Activated CD4-positive, alpha-beta T cell treated with anti-CD3 and anti-CD28 coated beads for 24 hours (primary cell): ENCODE data around the gene SHC3.

Experiments used
- DNase-seq, 2 donors: peaks; one replicate each; pipeline ENCODE4 v3.0.0-alpha.2; 2020; ENCODE audit warnings: low read depth in 2 of 2

Gene SHC3

DNA sequence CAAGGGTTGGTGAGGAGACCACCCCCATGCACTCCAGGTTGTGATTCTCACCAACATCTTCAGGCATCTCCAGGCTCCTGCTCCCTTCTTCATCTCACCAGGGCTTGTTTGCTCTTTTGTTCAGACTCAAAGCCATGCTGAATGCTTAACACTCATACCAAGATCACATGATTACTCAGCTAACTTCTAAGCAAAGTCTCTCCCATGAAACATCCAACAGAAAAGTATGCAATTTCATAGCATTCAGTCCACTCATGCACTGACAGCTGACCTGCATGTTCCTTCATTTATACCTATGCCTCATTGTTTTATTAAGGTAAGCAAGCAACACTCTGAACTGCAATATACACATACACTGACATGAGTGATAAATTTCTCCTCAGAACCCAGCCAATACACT is 69.0 kb downstream of the SHC3 start:
- DNase-seq = no peak

- no peak for DNase-seq
Observed at GRCh38 chr9:89107406-89107805, 71.2 kb downstream of the SHC3 start.

GRCh38 chr9:89106224-89106851 is 72.3 kb downstream of the SHC3 start:
- no peak for DNase-seq

- DNase-seq = no peak
Observed at GRCh38 chr9:89104821-89105220, 73.8 kb downstream of the SHC3 start.

DNA sequence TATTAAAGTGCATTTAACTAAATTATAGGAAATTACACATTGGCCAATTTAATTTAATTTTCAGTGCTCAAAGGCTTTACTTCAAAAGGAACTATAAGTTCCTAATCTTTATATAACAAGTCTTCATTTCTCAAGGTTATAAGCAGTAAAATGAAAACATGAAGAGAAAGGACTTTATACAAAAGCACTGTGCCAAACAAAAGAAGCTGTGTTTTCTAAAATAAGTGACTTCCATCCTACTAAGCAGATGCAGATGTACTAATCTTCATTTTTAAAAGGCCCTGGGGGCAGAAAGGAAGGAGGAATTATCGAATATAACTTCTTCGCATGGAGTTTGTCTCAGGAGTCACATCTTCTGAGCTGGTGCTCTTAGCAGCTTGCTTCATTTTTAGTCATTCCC is 81.4 kb downstream of the SHC3 start:
- no peak for DNase-seq

DNA sequence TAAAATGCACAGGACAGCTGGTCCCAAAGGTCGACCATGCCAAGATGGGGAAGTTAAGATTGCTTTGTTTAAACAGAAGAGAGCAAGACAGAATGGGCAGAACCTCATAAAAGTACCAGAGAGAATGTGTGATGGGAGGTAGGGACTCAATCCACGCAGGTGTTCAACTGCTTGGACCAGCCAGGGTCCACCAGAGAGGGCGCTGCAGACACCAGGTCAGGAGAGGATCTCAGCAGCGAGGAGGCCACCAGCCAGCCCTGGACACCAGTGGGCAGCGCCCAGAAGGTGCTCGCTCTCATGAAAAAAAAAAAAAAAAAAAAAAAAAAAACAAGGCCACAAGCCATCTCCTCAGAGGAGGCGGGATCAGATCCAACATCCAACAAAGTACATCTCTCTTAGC is 81.8 kb downstream of the SHC3 start:
- no peak for DNase-seq

DNA sequence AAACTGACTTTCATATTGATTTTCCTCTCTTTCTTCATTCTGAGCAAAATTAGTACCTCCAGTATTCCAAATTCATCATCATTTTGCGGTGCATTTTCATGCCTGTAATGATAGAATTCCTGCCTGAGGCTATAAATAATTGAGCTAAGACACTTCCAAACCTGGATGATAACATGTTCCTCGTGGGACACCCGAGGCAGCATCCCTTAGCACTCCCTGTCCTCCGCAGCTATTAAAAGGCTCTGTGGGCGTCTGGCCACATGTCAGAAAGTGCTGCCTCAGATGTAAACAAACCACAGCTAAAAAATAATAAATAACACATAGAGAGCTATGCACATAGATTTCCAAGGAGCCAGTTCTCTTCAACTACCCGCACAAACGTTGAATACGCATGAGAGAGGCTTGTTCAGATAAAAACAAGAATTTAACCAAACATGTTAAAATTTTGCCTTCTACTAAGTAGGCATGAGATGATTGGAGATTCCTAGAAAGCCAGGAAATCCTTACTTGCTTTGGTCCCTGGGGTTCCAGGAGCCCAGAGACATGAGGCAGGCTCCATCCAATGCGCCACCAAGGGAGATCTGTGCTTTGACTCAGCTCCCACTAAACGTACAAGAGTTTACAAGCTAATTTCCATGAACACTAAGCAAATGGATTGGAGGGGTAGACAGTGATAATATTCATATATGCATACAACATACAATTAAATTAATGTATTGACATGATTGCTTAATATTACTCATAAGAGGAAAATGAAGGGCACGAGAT is 82.7 kb downstream of the SHC3 start:
- no peak for DNase-seq

DNA sequence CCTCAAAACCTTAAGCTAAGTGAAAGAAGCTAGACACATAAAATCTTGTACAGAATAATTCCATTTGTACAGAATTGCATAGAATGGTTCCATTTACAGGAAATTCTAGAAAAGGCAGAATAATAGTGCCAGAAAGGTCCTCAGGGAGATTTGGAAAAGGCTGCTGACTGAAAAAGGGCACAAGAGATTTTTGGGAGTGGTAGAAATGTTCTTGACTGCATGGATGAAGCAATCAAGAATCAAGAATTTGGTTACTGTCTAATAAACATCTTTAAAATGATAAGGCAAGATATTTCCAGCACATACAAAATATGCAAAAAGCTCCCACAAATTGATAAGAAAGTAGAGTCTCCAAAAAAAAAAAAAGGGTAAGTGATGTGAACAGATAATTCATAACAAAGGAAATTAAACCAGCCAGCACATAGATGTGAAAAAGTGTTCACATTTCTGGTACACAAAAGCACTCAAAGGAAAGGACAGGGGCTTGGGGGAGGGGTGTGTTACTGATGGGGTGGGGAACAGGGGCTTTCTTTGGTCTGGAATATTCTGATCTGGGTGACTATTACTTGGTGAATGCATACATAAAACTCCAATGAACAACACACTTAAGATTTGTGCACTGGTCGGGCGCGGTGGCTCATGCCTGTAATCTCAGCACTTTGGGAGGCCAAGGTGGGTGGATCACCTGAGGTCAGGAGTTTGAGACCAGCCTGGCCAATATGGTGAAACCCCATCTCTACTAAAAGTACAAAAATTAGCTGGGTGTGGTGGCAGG is 85.2 kb downstream of the SHC3 start:
- DNase-seq = no peak

GRCh38 chr9:89089176-89089575 is 89.4 kb downstream of the SHC3 start:
- DNase-seq = no peak

DNA sequence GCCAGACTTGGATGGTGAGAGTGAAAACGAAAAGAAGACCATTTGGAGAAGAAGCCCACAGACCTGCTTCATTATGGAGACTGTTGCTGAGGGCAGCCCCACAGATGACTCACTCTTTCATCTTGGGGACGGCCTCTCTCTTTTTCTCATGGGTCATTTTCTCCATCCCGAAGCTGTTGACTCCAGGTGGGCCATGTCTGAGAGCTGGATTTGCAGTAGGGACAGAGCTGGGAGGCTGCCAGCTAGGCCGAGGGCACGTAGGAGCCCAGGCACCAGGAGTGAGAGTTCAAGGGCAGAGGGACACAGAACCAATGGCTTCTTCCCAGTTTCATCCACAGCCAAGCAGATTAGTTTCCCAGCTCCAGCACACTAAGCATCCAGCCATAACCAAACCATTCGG is 95.0 kb downstream of the SHC3 start:
- DNase-seq = no peak

- no peak for DNase-seq
Observed at GRCh38 chr9:89080193-89080592, 98.4 kb downstream of the SHC3 start.

GRCh38 chr9:89079391-89079790 is 99.2 kb downstream of the SHC3 start:
- no peak for DNase-seq

GRCh38 chr9:89078860-89079259 is 99.8 kb downstream of the SHC3 start:
- DNase-seq = no peak

GRCh38 chr9:89078421-89078820 is 100.2 kb downstream of the SHC3 start:
- DNase-seq = no peak

DNA sequence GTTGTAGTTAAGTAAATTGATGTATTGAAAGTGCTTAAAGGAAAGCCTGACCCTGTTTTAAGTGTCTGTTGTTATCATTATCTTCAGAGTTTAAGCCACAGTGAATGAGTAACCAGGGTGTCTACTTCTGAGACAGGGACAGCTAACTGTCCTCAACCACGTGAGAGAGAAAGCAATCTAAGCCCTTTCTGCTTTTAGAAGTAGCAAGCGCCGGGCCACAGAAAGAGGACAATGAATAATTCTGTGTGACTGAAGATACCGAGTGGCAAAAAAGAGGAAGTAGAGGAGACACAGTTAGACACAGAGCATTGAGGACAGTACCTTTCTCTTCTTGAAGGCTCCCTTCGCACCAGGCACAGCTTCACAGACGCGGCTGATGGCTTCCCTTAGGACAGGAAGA is 101.1 kb downstream of the SHC3 start:
- DNase-seq = no peak

DNA sequence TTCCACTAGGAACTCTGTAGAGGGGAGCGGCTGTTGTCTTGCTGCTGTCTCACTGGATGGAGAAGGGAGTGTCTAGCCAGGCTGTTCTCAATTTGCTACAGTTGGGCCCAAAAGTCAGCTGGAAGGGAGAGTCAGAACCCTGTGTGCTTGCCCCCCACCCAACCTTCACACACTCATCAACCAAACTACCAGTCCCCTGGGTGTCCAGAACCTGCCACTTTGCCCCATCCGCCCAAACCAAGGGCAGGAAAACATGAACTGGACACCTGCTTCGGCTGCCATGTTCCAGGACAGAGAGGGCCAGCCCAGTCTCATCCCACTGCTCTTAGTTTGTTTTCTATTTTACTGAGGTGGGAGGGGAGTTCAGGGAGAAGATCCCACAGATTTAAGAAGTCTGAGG is 105.2 kb downstream of the SHC3 start:
- no peak for DNase-seq

DNA sequence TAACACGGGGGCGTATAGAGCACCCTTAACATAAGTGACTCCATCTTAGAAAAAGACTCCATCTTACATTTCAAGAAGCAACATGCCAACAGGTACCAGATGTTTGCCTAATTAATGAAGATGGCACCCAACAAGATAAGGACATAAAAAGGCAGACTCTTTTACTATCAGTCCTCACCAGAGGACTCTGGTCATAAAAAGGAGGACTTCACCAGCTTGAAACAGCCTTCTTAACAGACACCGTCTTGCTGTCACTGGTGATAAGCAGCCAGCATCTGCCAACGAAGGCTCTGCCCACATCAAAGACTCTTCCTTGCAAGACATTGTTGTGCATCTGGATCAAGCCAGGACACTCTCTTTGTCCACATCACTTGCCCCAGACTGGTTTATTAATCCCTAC is 107.0 kb downstream of the SHC3 start:
- no peak for DNase-seq

DNA sequence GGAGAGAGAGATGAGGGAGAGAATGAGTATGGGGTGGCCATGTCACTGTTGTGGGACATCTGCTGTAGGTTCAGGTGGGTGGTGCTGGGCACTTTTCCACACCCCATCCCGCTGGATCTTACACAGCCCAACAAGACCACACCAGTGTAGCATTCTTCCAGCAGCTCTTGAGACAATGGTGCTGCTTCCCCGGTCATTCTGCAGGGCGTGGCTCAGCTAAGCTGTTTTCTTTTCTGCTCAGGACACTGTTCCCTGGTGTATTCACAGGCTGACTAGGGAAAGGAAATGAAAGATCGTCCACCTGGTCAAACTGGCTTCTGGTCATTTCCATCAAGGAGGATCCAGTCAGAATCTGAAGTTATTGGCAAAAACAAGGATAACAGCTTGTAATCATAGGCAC is 111.8 kb downstream of the SHC3 start:
- no peak for DNase-seq

- DNase-seq = no peak
Observed at GRCh38 chr9:89065921-89066320, 112.7 kb downstream of the SHC3 start.

DNA sequence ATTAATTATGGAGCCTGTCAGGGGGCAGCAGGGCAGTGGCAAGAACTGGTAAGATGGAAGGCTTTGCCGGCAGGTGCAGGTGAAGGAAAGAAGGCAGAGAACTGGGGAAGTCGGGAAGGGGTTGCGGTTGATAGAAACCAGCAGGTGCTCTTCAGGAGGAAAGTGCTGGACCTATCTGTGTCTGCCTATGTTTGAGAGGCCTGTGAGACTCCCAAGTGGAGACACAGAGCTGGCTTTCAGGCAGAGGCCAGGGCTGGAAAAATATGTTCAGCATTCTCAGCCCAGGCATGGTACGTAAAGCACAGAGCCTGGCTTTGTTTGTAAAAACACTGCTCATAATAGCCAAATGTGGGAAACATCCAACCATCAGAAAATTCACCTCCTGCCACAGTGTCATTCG is 117.8 kb downstream of the SHC3 start:
- no peak for DNase-seq

DNA sequence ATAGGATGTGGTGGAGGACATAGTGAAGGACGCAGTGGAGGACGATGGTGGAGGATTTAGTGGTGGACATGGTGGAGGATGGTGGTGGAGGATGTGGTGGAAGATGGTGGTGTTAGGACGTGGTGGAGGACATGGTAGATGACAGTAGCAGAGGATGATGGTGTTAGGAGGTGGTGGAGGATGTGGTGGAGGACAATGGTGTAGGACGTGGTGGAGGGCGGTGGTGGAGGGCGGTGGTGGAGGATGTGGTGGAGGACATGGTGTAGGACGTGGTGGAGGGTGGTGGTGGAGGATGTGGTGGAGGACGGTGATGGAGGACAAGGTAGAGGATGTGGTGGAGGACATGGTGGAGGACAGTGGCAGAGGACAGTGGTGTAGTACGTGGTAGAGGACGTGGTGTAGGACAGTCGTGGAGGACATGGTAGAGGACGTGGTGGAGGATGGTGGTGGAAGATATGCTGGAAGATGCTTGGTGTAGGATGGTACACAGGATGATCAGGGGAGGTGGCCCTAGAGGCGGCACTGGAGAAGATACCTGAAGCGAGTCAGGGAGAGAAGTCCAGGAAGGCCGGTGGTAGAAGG is 118.6 kb downstream of the SHC3 start:
- no peak for DNase-seq

DNA sequence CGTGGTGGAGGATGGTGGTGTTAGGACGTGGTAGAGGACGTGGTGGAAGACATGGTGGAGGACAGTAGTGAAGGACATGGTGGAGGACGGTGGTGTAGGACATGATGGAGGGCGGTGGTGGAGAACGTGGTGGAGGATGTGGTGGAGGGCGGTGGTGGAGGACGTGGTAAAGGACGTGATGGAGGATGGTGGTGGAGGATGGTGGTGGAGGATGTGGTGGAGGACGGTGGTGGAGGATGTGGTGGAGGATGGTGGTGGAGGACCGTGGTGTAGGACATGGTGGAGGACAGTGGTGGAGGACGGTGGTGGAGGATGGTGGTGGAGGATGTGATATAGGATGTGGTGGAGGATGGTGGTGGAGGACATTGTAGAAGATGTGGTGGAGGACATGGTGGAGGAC is 119.7 kb downstream of the SHC3 start:
- no peak for DNase-seq
